HepG2 (cell line): ENCODE results near the gene NTN5. TPM values are rescaled to one million over a fixed set of nuclear protein-coding genes. Genes with fewer than 3 reads are reported as not detected.
A peak's percentile ranks its signal among the peaks of the same experiment; 100 is the strongest.

ENCODE experiments used
- ELF1 ChIP-seq: sonication (generic); formaldehyde crosslinking; IDR thresholded peaks from 2 replicates; pipeline ENCODE4 v1.4.0; 2020; ENCODE audit warnings: missing genetic modification reagents
- ETV5 ChIP-seq: IDR thresholded peaks from 2 replicates; pipeline ENCODE4 v1.6.1; 2018; ENCODE audit warnings: missing biosample characterization, missing genetic modification reagents, inconsistent platforms, borderline replicate concordance
- HDAC2 ChIP-seq: sonication (generic); formaldehyde crosslinking; IDR thresholded peaks from 2 replicates; pipeline ENCODE4 v1.4.0; 2020; ENCODE audit warnings: missing genetic modification reagents
- HMG20A ChIP-seq: IDR thresholded peaks from 2 replicates; pipeline ENCODE4 v1.6.1; 2016; ENCODE audit warnings: borderline replicate concordance
- HOXA7 ChIP-seq: sonication (generic); formaldehyde crosslinking; IDR thresholded peaks from 2 replicates; pipeline ENCODE4 v1.8.1; 2022; ENCODE audit warnings: mild to moderate bottlenecking, missing genetic modification reagents, moderate library complexity
- KLF6 ChIP-seq: IDR thresholded peaks from 2 replicates; pipeline ENCODE4 v1.8.0; 2016; ENCODE audit warnings: missing biosample characterization, missing genetic modification reagents
- MLX ChIP-seq: IDR thresholded peaks from 2 replicates; pipeline ENCODE4 v1.6.1; 2016
- REST ChIP-seq, 2 experiments: IDR thresholded peaks; 2 replicates each; pipeline ENCODE4 v1.6.1; 2011 to 2012; ENCODE audit warnings: low read length in 2 of 2, borderline replicate concordance in 1 of 2, low read depth in 1 of 2, mild to moderate bottlenecking in 1 of 2, moderate library complexity in 1 of 2
- SNAPC5 ChIP-seq: sonication (generic); formaldehyde crosslinking; IDR thresholded peaks from 2 replicates; pipeline ENCODE4 v1.8.1; 2023; ENCODE audit warnings: mild to moderate bottlenecking, missing genetic modification reagents, borderline replicate concordance
- ZC3H13 ChIP-seq: sonication (generic); formaldehyde crosslinking; IDR thresholded peaks from 2 replicates; pipeline ENCODE4 v1.8.1; 2023; ENCODE audit warnings: mild to moderate bottlenecking, missing genetic modification reagents, moderate library complexity
- ZFP90 ChIP-seq: sonication (generic); formaldehyde crosslinking; IDR thresholded peaks from 2 replicates; pipeline ENCODE4 v1.8.0; 2022; ENCODE audit warnings: missing genetic modification reagents, mild to moderate bottlenecking, inconsistent platforms, borderline replicate concordance
- ZNF207 ChIP-seq: fragments of 450-650 bp; IDR thresholded peaks from 2 replicates; pipeline ENCODE4 v1.6.1; 2016; ENCODE audit warnings: antibody characterized with exemption, borderline replicate concordance
- ZNF276 ChIP-seq: sonication (generic); formaldehyde crosslinking; IDR thresholded peaks from 2 replicates; pipeline ENCODE4 v1.4.0; 2020; ENCODE audit warnings: mild to moderate bottlenecking, low read depth, missing genetic modification reagents
- ZNF687 ChIP-seq: sonication (generic); formaldehyde crosslinking; IDR thresholded peaks from 2 replicates; pipeline ENCODE4 v1.5.1; 2020; ENCODE audit warnings: mild to moderate bottlenecking, missing genetic modification reagents, moderate library complexity
- ZNF75D ChIP-seq: sonication (generic); formaldehyde crosslinking; IDR thresholded peaks from 2 replicates; pipeline ENCODE4 v1.8.1; 2023; ENCODE audit warnings: missing genetic modification reagents, mild to moderate bottlenecking, borderline replicate concordance
- ZSCAN12 ChIP-seq: sonication (generic); formaldehyde crosslinking; IDR thresholded peaks from 2 replicates; pipeline ENCODE4 v1.9.0; 2021; ENCODE audit warnings: mild to moderate bottlenecking, missing genetic modification reagents
- polyA plus RNA-seq, 8 experiments: library from polyadenylated mRNA; depleted of rRNA in 3 of 8; stranded (reverse) in 7 of 8; unstranded in 1 of 8; fragments of >200 nt; fragmentation: Illumina TruSeq in 4 of 8; extraction: Trizol in 4 of 8; gene quantifications; 2 replicates each; pipeline versions ENCODE4 v1.2.1 to v1.2.3, GENCODE V29; 2011 to 2016; ENCODE audit warnings: low read depth in 4 of 8, missing spikeins in 1 of 8, mixed read lengths in 1 of 8; ENCODE audit not compliant: insufficient read depth in 1 of 8
- total RNA-seq, 5 experiments: library from RNA; depleted of rRNA; stranded (reverse); fragments of >200 nt; fragmentation: Illumina TruSeq; extraction: Trizol; gene quantifications; 2 replicates each; pipeline ENCODE4 v1.2.3, GENCODE V29; 2016; ENCODE audit warnings: low read depth in 1 of 5

NTN5 gene
- total and polyA plus RNA-seq, 2 of the 13 experiments (the other 11 are each of a cell fraction or from before 2014, with no cell fraction given) = 0.05 TPM; not detected in 1

GRCh38 chr19:48718711-48719231 lies 46.0 kb upstream of the NTN5 start (continued):
- TF ChIP-seq ZNF276 (CRISPR knock-in tag) (no peak; the same call in 1 of the 2 replicates), ZNF687 (CRISPR knock-in tag) (peak; percentile 68), HOXA7 (no peak), HMG20A (CRISPR knock-in tag) (peak; percentile 34; the same call in 1 of the 2 replicates), SNAPC5 (no peak), REST (IDR thresholded peaks at IDR 0.05; ENCODE audit: borderline replicate concordance in 1 of 2, low read depth in 1 of 2, low read length in 2 of 2) (no peak), ZNF207 (no peak), ELF1 (CRISPR knock-in tag) (peak; percentile 56), ZC3H13 (CRISPR knock-in tag) (peak; percentile 72; the same call in 1 of the 2 replicates), ZFP90 (0 out of 2 replicates have a peak, but pooled peaks have one; percentile 38), ETV5 (CRISPR knock-in tag) (peak; percentile 65; the same call in 1 of the 2 replicates), HDAC2 (CRISPR knock-in tag) (peak; percentile 60; the same call in 1 of the 2 replicates), MLX (CRISPR knock-in tag) (peak; percentile 45), KLF6 (no peak), ZNF75D (no peak), ZSCAN12 (no peak)
- TF ChIP-seq, all 625 proteins: peak for 154
